Thyroid gland (tissue), 4 donors: ENCODE results near the gene LRRC74B.

Source experiments
- CTCF ChIP-seq, 6 experiments: fragments of 200-600 bp in 3 of 6; fragments of 450-650 bp in 3 of 6; sonication (generic) in 3 of 6; IDR thresholded peaks; one replicate each; pipeline ENCODE4 v1.5.1; 2016 to 2019; ENCODE audit warnings: antibody characterized with exemption in 6 of 6, mild to moderate bottlenecking in 2 of 6, inconsistent platforms in 1 of 6, moderate library complexity in 1 of 6
- POLR2A ChIP-seq, 2 donors: fragments of 450-650 bp; IDR thresholded peaks; one replicate each; pipeline ENCODE4 v1.6.1; 2017; ENCODE audit warnings: antibody characterized with exemption in 2 of 2, mild to moderate bottlenecking in 2 of 2, moderate library complexity in 1 of 2

DNA sequence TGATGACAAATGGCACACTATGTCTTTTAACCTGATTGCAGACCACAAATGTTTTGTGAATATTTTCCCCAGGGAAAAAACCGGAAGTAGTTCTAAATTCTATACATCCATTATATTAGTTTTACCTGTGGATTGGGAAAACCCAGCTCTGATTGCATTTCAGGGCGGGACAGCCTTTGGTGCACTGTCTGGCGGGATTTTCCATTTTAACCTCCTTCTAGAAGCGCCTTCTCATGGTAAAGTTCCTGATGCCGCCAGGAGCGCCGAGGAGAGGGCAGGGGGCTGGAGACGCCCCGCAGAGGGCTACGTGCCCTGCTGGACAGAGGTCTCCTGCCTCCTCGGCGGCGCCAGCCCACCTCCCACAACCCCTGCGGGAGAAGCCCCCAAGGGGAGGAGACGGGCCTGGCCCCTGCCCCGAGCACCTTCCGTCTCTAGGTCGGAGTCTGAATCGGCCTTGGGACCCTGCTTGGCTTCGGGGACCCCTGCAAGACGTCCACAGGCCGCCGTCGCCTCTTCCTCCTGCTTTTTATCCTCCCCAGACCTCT, 32.0 kb upstream of the LRRC74B start:
- TF ChIP-seq CTCF (IDR thresholded peaks at IDR 0.05) (no peak), POLR2A (IDR thresholded peaks at IDR 0.05) (no peak)
